Neuronal stem cell (in vitro differentiated cells): ENCODE results near the gene PBOV1.

Experiments used
- DNase-seq: peaks from one replicate; pipeline ENCODE4 v3.0.0-alpha.2; 2013; ENCODE audit warnings: low spot score
- H2AFZ ChIP-seq: one replicate; pipeline ENCODE4 v1.6.1; 2013; ENCODE audit warnings: mild to moderate bottlenecking, low read length, inconsistent platforms
- H2AK5ac ChIP-seq: 2 replicates; pipeline ENCODE4 v1.6.1; 2013; ENCODE audit warnings: low read depth, mild to moderate bottlenecking, inconsistent platforms, low read length, moderate library complexity, mixed read lengths
- H2BK120ac ChIP-seq: 2 replicates; pipeline ENCODE4 v1.6.1; 2013; ENCODE audit warnings: low read depth, mild to moderate bottlenecking, inconsistent platforms, low read length, moderate library complexity, mixed read lengths
- H2BK12ac ChIP-seq: one replicate; pipeline ENCODE4 v1.6.1; 2013; ENCODE audit warnings: low read length, inconsistent platforms
- H2BK15ac ChIP-seq: 2 replicates; pipeline ENCODE4 v1.6.1; 2013; ENCODE audit warnings: mild to moderate bottlenecking, low read length, inconsistent platforms, mixed read lengths
- H2BK5ac ChIP-seq: one replicate; pipeline ENCODE4 v1.6.1; 2013; ENCODE audit warnings: inconsistent platforms, mild to moderate bottlenecking, low read length, moderate library complexity
- H3K14ac ChIP-seq: one replicate; pipeline ENCODE4 v1.6.1; 2013; ENCODE audit warnings: low read length, inconsistent platforms
- H3K18ac ChIP-seq: 2 replicates; pipeline ENCODE4 v1.6.1; 2013; ENCODE audit warnings: low read length, inconsistent platforms
- H3K23ac ChIP-seq: 2 replicates; pipeline ENCODE4 v1.6.1; 2013; ENCODE audit warnings: low read depth, mild to moderate bottlenecking, mixed read lengths, low read length, inconsistent platforms; ENCODE audit not compliant: poor library complexity
- H3K27ac ChIP-seq: replicated peaks from 3 replicates; pipeline ENCODE4 v1.5.1; 2013; ENCODE audit warnings: low read length, inconsistent platforms
- H3K27me3 ChIP-seq, 3 experiments: 2 replicates each; pipeline ENCODE4 v1.6.1; 2013; ENCODE audit warnings: low read length in 3 of 3, mild to moderate bottlenecking in 2 of 3, inconsistent platforms in 1 of 3, low read depth in 1 of 3, mixed read lengths in 1 of 3, moderate library complexity in 1 of 3; ENCODE audit not compliant: control insufficient read depth in 3 of 3, insufficient read depth in 3 of 3
- H3K36me3 ChIP-seq, 2 donors: replicated peaks in 1 of 2; 2 replicates each; pipeline ENCODE4 v1.6.1; 2013; ENCODE audit warnings: low read length in 2 of 2; ENCODE audit not compliant: control insufficient read depth in 2 of 2, insufficient read depth in 2 of 2
- H3K4ac ChIP-seq: 2 replicates; pipeline ENCODE4 v1.6.1; 2013; ENCODE audit warnings: inconsistent platforms, mild to moderate bottlenecking, low read length, moderate library complexity
- H3K4me1 ChIP-seq, 2 donors: 1 replicate in 1 of 2; 2 replicates in 1 of 2; pipeline ENCODE4 v1.6.1; 2013; ENCODE audit warnings: low read length in 2 of 2, low read depth in 1 of 2; ENCODE audit not compliant: control insufficient read depth in 2 of 2, insufficient read depth in 1 of 2
- H3K4me2 ChIP-seq: one replicate; pipeline ENCODE4 v1.6.1; 2013; ENCODE audit warnings: mild to moderate bottlenecking, low read length, inconsistent platforms; ENCODE audit not compliant: insufficient read depth, poor library complexity, severe bottlenecking
- H3K4me3 ChIP-seq, 2 donors: 2 replicates each; pipeline ENCODE4 v1.5.1; 2013; ENCODE audit warnings: low read length in 2 of 2, mild to moderate bottlenecking in 2 of 2, inconsistent platforms in 1 of 2, moderate library complexity in 1 of 2
- H3K79me1 ChIP-seq: one replicate; pipeline ENCODE4 v1.6.1; 2013; ENCODE audit warnings: low read depth, mild to moderate bottlenecking, inconsistent platforms, low read length, moderate library complexity
- H3K9ac ChIP-seq: one replicate; pipeline ENCODE4 v1.6.1; 2013; ENCODE audit warnings: mild to moderate bottlenecking, low read depth, low read length, inconsistent platforms; ENCODE audit not compliant: poor library complexity
- H3K9me3 ChIP-seq, 2 donors: replicated peaks in 1 of 2; 2 replicates each; pipeline versions ENCODE3 to v1.6.1; 2013; ENCODE audit warnings: low read length in 2 of 2, mild to moderate bottlenecking in 2 of 2, inconsistent platforms in 1 of 2, low read depth in 1 of 2, mixed read lengths in 1 of 2, moderate library complexity in 1 of 2; ENCODE audit not compliant: control insufficient read depth in 2 of 2, insufficient read depth in 1 of 2
- H4K8ac ChIP-seq: one replicate; pipeline ENCODE4 v1.6.1; 2013; ENCODE audit warnings: low read depth, mild to moderate bottlenecking, inconsistent platforms, low read length, moderate library complexity
- H4K91ac ChIP-seq: one replicate; pipeline ENCODE4 v1.6.1; 2013; ENCODE audit warnings: low read length, low read depth, mild to moderate bottlenecking, inconsistent platforms; ENCODE audit not compliant: poor library complexity
- WGBS, 2 donors: extraction: QIAGEN DNeasy Blood & Tissue Kit; methylation state at CpG; one replicate each; pipeline ENCODE4 v1.1.7; 2013; ENCODE audit warnings: missing lambda C conversion rate in 2 of 2, mixed read lengths in 1 of 2; ENCODE audit not compliant: insufficient read length in 2 of 2, insufficient replicate concordance in 1 of 2; ENCODE audit errors: extremely low coverage in 2 of 2; 5-methylcytosine and 5-hydroxymethylcytosine counted together

Gene PBOV1

DNA sequence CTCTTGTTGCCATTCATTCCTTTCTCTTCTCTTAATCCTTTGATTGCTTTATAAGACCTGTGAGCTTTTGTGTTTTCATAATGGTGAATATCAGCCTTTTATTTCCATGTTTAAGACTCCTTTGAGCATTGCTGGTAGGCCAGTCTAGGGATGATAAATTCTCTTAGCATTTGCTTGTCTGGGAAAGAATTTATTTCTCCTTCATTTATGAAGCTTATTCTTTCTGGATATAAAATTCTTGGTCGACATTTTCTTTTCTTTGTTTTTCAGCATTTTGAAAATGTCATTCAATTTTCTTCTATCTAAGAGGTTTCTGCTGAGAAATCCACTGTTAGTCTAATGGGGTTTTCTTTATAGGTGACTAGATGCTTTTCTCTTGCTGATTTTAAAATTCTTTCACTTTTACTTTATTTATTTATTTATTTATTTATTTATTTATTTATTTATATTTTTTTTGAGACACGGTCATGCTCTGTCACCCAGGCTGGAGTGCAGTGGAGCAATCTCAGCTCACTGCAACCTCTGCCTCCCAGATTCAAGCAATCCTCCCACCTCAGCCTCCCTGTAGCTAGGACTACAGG lies 41.5 kb downstream of the PBOV1 start:
- no peak overlapping the region for H4K91ac ChIP-seq
- no CpG with 5 or more reads among the region's 2 CpGs for WGBS, 2 donors

DNA sequence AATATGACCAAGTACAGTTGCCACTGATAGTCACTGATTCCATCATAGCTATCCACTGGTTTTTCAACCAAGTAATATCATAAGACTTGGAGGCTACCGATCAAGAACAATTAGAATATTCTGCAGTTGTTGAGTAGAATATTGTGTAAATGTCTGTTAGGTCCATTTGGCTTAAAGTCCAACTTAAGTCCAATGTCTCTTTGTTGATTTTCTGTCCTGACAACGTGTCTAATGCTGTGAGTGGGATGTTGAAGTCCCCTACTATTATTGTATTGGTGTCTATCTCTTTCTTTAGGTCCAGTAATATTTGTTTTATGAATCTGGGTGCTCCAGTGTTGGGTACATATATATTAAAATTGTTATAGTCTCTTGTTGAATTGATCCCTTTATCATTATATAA lies 42.7 kb downstream of the PBOV1 start:
- Histone ChIP-seq H3K4me2 (no peak overlapping the region), H3K9ac (no peak overlapping the region), H3K27me3 (no peaks in the 10 kb centered on the region), H3K23ac (no peak overlapping the region), H2BK120ac (no peak overlapping the region), H3K79me1 (no peaks in the 10 kb centered on the region), H2AFZ (no peak overlapping the region), H2BK5ac (no peak overlapping the region), H3K4ac (no peak overlapping the region), H3K36me3 (no peaks in the 10 kb centered on the region), H3K9me3 (peaks cover 0 to 5% of the 10 kb centered on the region in 2 donors), H3K14ac (no peak overlapping the region), H3K4me1 (no peaks in the 10 kb centered on the region), H3K18ac (no peak overlapping the region), H2BK12ac (no peak overlapping the region), H2AK5ac (no peak overlapping the region), H3K27ac (no peak overlapping the region), H3K4me3 (no peak overlapping the region), H2BK15ac (no peak overlapping the region), H4K8ac (no peak overlapping the region), H4K91ac (no peak overlapping the region)
- DNase-seq: no peak
- WGBS, 2 donors: no CpG with 5 or more reads among the region's 2 CpGs

More for the DNA sequence above, 41.5 kb downstream of the PBOV1 start:
- no peak overlapping the region for H2BK5ac ChIP-seq
- no peak overlapping the region for H3K14ac ChIP-seq
- no peak overlapping the region for H3K23ac ChIP-seq
- no peak overlapping the region for H3K9ac ChIP-seq
- H3K9me3 ChIP-seq: peaks cover 0 to 5% of the 10 kb centered on the region in 2 donors
- no peak overlapping the region for H3K4me2 ChIP-seq
- no peak overlapping the region for H4K8ac ChIP-seq
- no peak overlapping the region for H3K4me3 ChIP-seq
- no peak overlapping the region for H2BK15ac ChIP-seq
- H3K27ac ChIP-seq: no peak overlapping the region
- no peak overlapping the region for H2AFZ ChIP-seq
- DNase-seq: no peak
- H2AK5ac ChIP-seq: no peak overlapping the region
- no peak overlapping the region for H2BK12ac ChIP-seq
- no peak overlapping the region for H3K18ac ChIP-seq
- H3K4ac ChIP-seq: no peak overlapping the region
- no peaks in the 10 kb centered on the region for H3K79me1 ChIP-seq
- H2BK120ac ChIP-seq: no peak overlapping the region
- no peaks in the 10 kb centered on the region for H3K36me3 ChIP-seq
- H3K4me1 ChIP-seq: no peaks in the 10 kb centered on the region
- H3K27me3 ChIP-seq: no peaks in the 10 kb centered on the region
